Left renal pelvis (tissue), 4 donors: ENCODE data around the gene HOXC13. TPM values are rescaled to one million over a fixed set of nuclear protein-coding genes. Genes with fewer than 3 reads are reported as not detected.

Experiments used
- DNase-seq, 4 donors: peaks; one replicate each; pipeline ENCODE4 v3.0.0-alpha.2; 2013; ENCODE audit warnings: low read depth in 4 of 4, low spot score in 3 of 4
- polyA plus RNA-seq, 4 donors: library from polyadenylated mRNA; unstranded; fragments of 120-200 nt; gene quantifications; one replicate each; pipeline ENCODE4 v1.2.1, GENCODE V29; 2013; ENCODE audit not compliant: insufficient read length in 4 of 4

The HOXC13 gene
- polyA plus RNA-seq, 4 donors, result not detected

DNA sequence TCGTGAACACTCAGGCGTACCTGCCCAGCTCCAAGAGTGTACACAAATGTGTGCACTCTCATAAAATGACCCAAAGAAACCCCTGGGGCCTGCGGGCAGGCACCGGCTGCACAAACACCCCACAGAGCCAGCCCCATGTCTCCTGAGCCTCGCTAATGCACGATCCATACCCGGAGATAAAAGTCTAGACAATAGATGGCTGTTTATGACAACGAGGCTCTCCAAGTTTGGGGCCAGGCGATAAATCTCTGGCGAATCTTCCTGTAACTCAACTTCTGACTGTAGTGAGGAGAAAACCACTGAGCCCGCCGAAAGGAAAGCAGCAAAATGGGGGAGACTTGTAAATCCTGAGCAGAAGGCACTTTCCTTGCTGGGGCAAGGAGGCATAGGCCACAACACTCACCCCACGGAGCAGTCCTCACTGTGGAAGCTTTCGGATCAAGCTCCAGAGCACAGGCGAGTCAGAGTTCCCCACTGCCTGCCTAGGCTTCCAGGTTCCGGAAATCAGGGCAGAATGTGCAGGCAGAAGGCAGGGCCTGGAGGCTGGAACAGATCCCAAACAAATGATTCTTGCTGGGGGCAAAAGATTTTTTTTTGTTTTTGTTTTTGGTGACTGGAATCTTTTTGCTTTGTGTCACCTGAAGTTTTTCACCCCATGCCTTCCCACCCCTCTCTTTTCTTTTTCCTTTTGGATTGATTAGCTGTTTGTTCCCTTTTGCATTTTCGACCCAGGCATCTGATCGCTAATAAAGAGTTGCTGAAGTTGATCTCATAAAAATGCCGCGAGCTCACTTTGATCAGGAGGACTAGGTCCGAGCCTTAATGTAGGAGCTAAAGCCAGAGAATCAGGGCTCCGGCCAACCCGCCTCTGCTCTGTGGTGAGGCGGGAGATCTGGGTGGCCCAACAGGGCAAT is 29.8 kb downstream of the HOXC13 start:
- DNase-seq, result no peak

- no peak for DNase-seq
Measured at GRCh38 chr12:53969588-53970259, 31.1 kb downstream of the HOXC13 start.

- no peak for DNase-seq
Measured at GRCh38 chr12:53970451-53970850, 31.8 kb downstream of the HOXC13 start.

- DNase-seq, result no peak
Measured at GRCh38 chr12:53971129-53971528, 32.5 kb downstream of the HOXC13 start.

DNA sequence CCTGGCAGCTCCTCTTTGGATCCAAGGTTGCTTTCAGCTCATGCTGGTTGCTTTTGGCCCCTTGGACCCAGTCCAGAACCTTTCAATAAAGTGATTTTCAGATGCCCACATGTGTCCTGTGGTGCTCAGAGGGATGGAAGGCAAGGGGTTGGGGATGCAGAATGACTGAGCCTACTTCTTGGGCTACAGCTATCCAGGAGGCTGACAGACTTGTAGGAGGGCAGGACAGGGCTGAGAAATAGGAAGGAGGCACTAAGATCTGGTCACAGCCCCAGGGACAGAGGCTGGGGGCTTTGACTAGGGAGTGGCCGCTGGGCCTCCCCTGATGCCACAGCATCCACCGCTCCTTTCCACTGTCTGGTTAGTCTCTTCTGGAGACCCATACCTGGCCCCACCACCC is 33.1 kb downstream of the HOXC13 start:
- DNase-seq, result no peak

- no peak for DNase-seq
Measured at GRCh38 chr12:53972152-53972702, 33.6 kb downstream of the HOXC13 start.

DNA sequence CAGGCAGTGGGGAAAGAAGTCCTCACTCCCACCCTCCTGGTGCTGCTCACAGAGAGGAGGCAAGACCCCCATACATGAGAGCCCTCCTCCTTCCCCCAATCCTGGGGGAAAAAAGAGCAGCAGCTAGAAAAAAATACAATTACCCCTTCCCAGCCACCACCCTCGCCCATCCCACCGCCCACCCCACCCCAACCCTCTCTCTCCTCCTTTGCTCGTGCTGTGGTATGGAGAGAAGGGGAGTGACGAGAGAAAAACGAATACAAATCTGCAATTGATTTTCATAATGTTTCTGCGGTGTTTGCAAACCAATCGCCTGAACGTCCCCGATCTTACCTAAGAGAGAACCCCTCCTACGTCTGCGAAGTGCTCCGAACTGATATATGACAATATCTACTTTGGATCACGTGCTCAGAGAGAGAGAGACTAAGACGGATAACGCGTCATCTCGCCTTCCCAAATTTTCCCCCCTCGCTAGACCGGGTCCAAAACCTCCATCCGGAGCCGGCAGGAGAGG is 34.1 kb downstream of the HOXC13 start, which contains the start of gene HOXC11:
HOXC11 (plus strand) TSS at position 405 of the 514 bp plus-strand sequence. CDS start 116 bp downstream, outside the sequence.
- no peak for DNase-seq

- DNase-seq, result no peak
Measured at GRCh38 chr12:53973236-53974042, 34.8 kb downstream of the HOXC13 start.

- no peak for DNase-seq
Measured at GRCh38 chr12:53974084-53975063, 35.7 kb downstream of the HOXC13 start, which contains the start of gene HOTAIR. Gene HOTAIR, minus strand, starts transcription at chr12:53974954.

DNA sequence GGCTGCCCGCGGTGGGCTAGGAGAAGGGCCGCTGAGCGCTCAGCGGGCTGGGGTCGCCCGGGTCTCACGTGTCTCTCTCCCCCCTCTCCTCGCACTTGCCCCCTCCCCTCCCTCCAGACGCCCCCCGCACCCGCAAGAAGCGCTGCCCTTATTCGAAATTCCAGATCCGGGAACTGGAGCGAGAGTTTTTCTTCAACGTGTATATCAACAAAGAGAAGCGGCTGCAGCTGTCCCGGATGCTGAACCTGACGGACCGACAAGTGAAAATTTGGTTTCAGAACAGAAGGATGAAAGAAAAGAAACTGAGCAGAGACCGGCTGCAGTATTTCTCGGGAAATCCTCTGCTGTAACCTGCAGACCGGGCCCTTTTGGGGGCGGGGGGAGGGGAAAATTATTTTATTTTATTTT is 36.4 kb downstream of the HOXC13 start:
- DNase-seq, result no peak

DNA sequence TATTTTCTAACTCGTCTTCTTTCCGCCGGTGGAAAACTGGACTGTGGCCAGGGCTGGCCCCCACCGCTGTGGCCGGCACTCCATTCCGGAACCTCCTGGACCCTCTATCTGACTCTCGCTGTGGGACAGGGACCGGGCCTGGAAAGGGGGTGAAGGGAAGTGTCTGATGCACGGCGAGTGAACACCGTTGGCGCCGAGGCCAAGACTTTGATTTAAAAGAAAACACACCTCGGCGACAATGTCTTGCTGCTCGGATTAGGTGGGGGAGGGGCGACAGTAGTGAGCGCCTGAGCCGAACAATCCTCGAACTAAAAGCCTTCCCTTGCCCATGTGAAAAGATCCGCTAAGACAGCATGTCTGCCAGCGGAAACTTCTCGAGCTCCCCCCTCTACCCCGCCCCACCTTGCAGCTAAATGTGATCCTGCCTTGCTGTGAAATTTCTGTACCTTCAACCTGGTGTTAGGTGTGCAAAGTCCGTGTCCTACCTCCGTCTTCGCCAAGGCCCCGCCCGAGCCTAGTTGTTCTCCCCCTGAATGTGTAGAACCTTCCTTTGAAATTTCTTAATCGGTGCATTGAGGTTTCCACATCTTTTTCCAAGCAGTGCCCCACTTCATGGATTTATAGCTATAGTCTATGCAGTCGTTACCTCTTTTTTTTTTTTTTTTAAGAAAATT is 37.0 kb downstream of the HOXC13 start:
- DNase-seq, result no peak

DNA sequence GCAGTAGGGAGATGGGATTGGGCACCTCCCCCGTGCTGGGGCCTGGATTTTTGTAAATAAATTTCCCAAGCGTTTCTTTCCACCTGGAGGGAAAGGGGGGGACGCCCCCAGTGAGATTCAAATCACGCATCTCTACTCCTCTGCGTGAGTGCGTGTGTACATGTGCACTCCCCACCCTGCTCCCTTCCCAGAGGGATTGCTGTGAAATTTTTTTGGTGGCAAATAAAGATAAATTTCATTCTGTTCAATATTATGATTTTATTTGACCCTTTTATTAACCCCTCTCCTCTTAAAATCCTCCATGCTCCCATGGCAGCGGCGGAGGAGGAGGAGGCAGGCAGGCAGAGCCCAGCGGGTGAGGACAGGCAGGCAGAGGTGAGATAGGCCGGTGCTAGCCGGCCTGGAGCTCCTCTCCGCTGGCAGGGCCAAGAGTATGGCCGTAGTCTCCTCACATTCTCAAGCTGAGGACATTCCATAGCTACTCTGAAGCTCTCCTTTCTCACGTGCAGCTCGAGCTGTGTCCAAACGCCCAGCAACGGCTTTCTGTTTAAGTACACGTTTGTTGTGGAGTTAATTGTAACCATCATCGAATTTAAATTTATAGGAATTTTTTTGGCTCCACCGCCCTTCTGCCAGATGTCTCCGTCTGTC is 37.7 kb downstream of the HOXC13 start:
- DNase-seq, result no peak

DNA sequence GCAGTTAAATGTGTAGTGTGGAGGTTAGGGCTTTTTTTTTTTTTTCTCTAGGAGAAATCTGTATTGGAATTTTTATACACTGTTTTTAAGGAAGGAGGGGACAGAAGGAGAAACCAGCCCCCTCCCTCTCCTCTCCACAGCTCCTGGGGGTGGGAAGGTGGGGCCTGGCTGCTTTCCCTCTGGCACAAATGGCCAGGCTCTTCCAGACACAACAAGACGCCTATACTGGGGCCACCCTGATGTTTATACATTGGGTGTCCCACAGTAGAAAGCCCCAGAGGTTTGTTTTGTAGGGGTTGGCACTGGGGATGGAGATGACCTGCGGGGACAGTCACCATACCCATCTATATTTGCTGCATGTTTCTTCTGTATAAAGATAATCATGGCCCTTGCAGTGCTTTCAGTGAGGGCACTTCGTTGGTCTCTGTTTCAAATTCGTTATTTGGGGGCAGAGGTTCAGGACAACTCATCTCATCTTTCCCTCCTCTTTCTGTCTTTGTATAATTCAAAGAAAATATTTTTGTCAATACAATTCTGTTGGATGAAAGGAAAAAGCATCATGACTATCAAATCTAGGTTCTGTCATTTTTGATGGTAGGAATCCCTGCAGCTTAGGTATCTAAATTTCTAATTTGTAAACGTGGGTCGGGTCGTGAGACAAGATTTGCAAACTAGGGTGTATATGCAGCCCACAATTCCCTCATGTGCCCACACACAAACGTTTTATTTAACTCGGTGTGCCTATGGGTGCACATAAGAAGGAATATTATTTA is 38.4 kb downstream of the HOXC13 start:
- no peak for DNase-seq

DNA sequence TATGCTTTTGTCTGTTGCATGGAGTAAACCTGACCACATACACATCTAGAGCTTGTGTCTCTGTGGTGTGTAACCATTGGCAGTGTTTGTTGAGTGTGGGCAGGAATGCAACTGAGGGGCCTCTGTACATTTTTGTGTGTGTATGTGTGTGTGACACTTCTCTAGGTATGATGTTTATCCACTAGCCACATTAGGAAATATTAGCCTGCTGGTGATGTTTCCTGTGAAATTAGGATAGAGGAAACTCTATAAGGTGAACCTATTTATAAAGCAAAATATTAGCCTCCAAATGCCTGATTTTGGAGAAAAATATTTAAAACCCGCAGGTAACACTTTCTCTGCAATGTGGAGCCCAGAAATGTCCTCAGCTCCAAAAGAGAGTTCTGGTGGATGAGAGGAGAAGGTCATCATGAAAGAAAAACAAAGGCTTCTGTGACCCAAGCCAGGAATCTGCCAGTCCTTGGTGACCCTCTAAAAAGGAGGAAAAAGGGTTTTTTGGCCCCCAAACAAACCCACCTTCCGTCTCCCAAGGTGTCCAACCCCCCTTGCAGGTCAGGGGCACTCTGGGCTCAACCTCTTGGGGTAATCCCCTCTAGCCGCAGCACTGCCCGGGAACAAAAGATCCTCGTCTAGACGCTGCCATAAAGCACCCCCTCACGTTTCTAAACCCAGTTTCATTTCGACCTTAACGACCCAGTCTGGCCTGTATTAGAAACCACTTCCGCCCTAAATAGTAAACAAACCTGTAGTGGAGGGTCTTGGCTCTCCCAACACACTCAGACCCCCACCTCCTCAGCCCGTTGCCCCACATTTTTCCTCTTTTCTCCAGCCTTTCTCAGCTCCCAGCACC is 39.2 kb downstream of the HOXC13 start:
- DNase-seq, result no peak

DNA sequence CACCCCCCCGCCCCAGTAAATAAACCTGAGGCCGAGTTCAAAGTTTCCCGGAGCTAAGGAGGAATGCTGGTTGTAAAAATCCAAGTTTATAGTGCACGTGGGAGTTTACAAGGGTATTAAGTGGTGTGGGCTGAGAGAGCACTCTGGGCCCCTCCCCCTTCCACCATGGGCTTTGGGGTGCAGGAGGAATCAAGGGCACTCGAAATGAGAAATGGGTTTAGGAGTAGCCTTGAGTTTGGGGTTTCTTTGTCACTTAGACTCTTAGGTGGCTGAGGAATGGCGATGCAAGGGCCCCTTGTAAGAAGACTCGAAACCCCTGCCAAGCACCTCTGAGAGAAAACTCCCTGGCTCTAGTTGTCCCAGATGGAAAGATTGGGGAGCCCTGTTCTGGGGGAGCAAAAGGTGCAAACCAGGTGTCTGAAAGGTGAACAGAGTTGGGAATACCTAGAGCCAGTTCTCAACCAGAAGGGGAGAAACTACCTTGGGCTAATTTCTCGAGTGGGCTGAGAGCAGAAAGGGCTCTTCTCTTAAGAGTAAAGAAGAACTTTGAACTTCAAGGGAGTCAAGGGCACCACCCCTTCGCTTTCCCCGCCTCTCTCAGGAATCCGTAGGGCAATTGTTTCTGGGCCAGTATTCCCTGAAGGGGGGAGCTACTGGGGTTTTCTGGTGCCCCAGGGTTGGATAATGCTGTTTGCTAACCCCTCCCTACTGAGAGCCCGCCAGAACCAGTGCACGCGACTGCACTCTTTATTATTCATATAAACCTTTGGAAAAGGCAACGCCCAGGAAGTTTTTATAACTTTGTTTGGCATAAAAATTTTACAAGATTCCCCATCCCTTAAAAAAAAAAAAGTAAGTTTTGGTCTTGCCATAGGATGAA is 40.1 kb downstream of the HOXC13 start:
- no peak for DNase-seq
